Calu3 (cell line): ENCODE measurements around the gene ESRP2. TPM values are rescaled to one million over a fixed set of nuclear protein-coding genes. Genes with fewer than 3 reads are reported as not detected.

Experiments used
- BruUV-seq: library from RNA; stranded (reverse); fragments of 400-500 nt; replicated peaks from 2 replicates; lab custom pipeline; 2021; lab: Mats Ljungman, UMichigan
- CTCF ChIA-PET: fragments of 300-600 bp; sonication (Branson Sonifier 250); formaldehyde crosslinking; loops from one replicate; lab custom pipeline; 2022; ENCODE audit warnings: antibody characterized with exemption; lab: Charles Lee
- DNase-seq: peaks from one replicate; pipeline ENCODE4 v3.0.0; 2022
- H3K27ac Mint-ChIP-seq: one replicate; pipeline ENCODE4 v1.8.0; 2022; ENCODE audit warnings: mixed read lengths; ENCODE audit not compliant: unreplicated experiment
- H3K27me3 Mint-ChIP-seq: one replicate; pipeline ENCODE4 v1.8.0; 2022; ENCODE audit warnings: mixed read lengths; ENCODE audit not compliant: unreplicated experiment
- H3K36me3 Mint-ChIP-seq: one replicate; pipeline ENCODE4 v1.8.0; 2022; ENCODE audit warnings: mild to moderate bottlenecking, moderate library complexity, mixed read lengths; ENCODE audit not compliant: insufficient read depth, unreplicated experiment
- H3K4me1 Mint-ChIP-seq: one replicate; pipeline ENCODE4 v1.8.0; 2022; ENCODE audit warnings: mild to moderate bottlenecking, low read depth, mixed read lengths; ENCODE audit not compliant: unreplicated experiment
- H3K4me3 Mint-ChIP-seq: one replicate; pipeline ENCODE4 v1.8.0; 2022; ENCODE audit warnings: mild to moderate bottlenecking, low read depth, moderate library complexity, mixed read lengths; ENCODE audit not compliant: unreplicated experiment
- H3K9me3 Mint-ChIP-seq: one replicate; pipeline ENCODE4 v1.8.0; 2022; ENCODE audit warnings: low read depth, mixed read lengths; ENCODE audit not compliant: unreplicated experiment
- CTCF ChIP-seq: fragments of 200-600 bp; IDR thresholded peaks from one replicate; pipeline ENCODE4 v1.8.0; 2022; ENCODE audit warnings: antibody characterized with exemption; ENCODE audit not compliant: unreplicated experiment
- intact Hi-C: fragments of 100-400 bp; cut with micrococcal nuclease; formaldehyde crosslinking; loops from one replicate; pipeline ENCODE4 v1.10.0; 2022; ENCODE audit not compliant: unreplicated experiment
- total RNA-seq: library from RNA; stranded (reverse); gene quantifications from 2 replicates; pipeline ENCODE4 v1.2.3, GENCODE V29; 2022

Gene ESRP2
- total RNA-seq, 1 experiment from 2014 or later, result 100 TPM

- Mint-ChIP-seq H3K4me1 (peaks cover 15% of the 10 kb centered on the region), H3K36me3 (peaks cover 63% of the 10 kb centered on the region), H3K4me3 (no peak overlapping the region), H3K9me3 (no peaks in the 10 kb centered on the region), H3K27me3 (no peaks in the 10 kb centered on the region), H3K27ac (no peak overlapping the region)
- intact Hi-C loops, result loop anchor here (1.0 to 10.0 kb wide), 3 partner anchors 142 to 234 kb away; partner anchors contain the start of gene DPEP2
- CTCF ChIA-PET, result interaction anchor here (1.2 kb wide), 1 partner anchor 135 kb away, joined by 5 read pairs; no protein-coding TSS in a partner anchor
- TF ChIP-seq CTCF, result no peak
- BruUV-seq, result no TSS peak
- DNase-seq, result no peak
Measured at GRCh38 chr16:68228652-68229051, 7.3 kb downstream of the ESRP2 start.

- intact Hi-C loops, result loop anchor here (2.0 to 10.0 kb wide), 2 partner anchors 141 to 233 kb away; partner anchors contain the start of gene DPEP2
- peaks cover 56% of the 10 kb centered on the region for H3K36me3 Mint-ChIP-seq
- no peak overlapping the region for H3K4me3 Mint-ChIP-seq
- TF ChIP-seq CTCF, result no peak
- H3K9me3 Mint-ChIP-seq, result no peaks in the 10 kb centered on the region
- BruUV-seq, result no TSS peak
- CTCF ChIA-PET, result interaction anchor here (0.6 to 1.2 kb wide), 2 partner anchors 134 to 794 kb away, joined by 5 read pairs; no protein-coding TSS in a partner anchor
- peaks cover 8% of the 10 kb centered on the region for H3K4me1 Mint-ChIP-seq
- H3K27me3 Mint-ChIP-seq, result no peaks in the 10 kb centered on the region
- no peak for DNase-seq
- peak overlapping the region; percentile 27 for H3K27ac Mint-ChIP-seq
Measured at GRCh38 chr16:68227850-68228553, 7.9 kb downstream of the ESRP2 start.

GRCh38 chr16:68227183-68227793 is 8.6 kb downstream of the ESRP2 start:
- TF ChIP-seq CTCF, result no peak
- intact Hi-C loops, result loop anchor here (10.0 kb wide), 1 partner anchor 232 kb away; the partner anchor contains the start of gene DPEP2
- BruUV-seq, result no TSS peak
- DNase-seq, result no peak
- Mint-ChIP-seq H3K4me1 (peaks cover 8% of the 10 kb centered on the region), H3K9me3 (no peaks in the 10 kb centered on the region), H3K4me3 (no peak overlapping the region), H3K36me3 (peaks cover 52% of the 10 kb centered on the region), H3K27me3 (no peaks in the 10 kb centered on the region), H3K27ac (peak overlapping the region; percentile 27)
- CTCF ChIA-PET, result interaction anchor here (0.6 kb wide), 1 partner anchor 141 kb away, joined by 3 read pairs; no protein-coding TSS in a partner anchor

GRCh38 chr16:68226116-68226515 is 9.8 kb downstream of the ESRP2 start:
- Mint-ChIP-seq H3K36me3 (peaks cover 42% of the 10 kb centered on the region), H3K4me1 (peaks cover 8% of the 10 kb centered on the region), H3K27me3 (no peaks in the 10 kb centered on the region), H3K9me3 (no peaks in the 10 kb centered on the region), H3K4me3 (no peak overlapping the region), H3K27ac (no peak overlapping the region)
- intact Hi-C loops, result loop anchor here (10.0 kb wide), 1 partner anchor 231 kb away; the partner anchor contains the start of gene DPEP2
- DNase-seq, result no peak
- no TSS peak for BruUV-seq
- CTCF ChIA-PET, result no interaction called here
- TF ChIP-seq CTCF, result no peak
